HG03097 (cell line): Measurements from ENCODE around the gene CCDC85C.
"Not testable (repeated sequence)": the region's sequence is repeated elsewhere in the genome, so short reads cannot be mapped to it uniquely, and the experiment has no call there.

Experiments
- ATAC-seq: cut with Tn5 transposase; IDR thresholded peaks from one replicate; pipeline ENCODE4 v1.9.1; 2021; ENCODE audit not compliant: unreplicated experiment, low FRiP score

The CCDC85C gene

GRCh38 chr14:99603471-99604277 lies at the start of gene CCDC85C:
CCDC85C (minus strand) TSS chr14:99604207; CDS start chr14:99603959, 248 bp downstream.
- ATAC-seq, result peak; percentile 4

GRCh38 chr14:99651953-99652746 lies 48.1 kb upstream of the CCDC85C start:
- no peak for ATAC-seq

GRCh38 chr14:99650189-99650588 lies 46.2 kb upstream of the CCDC85C start:
- no peak for ATAC-seq

- ATAC-seq, result no peak
Measured at GRCh38 chr14:99649643-99650042, 45.6 kb upstream of the CCDC85C start.

GRCh38 chr14:99649219-99649618 lies 45.2 kb upstream of the CCDC85C start:
- ATAC-seq, result no peak

- ATAC-seq, result no peak
Measured at GRCh38 chr14:99648027-99648784, 44.2 kb upstream of the CCDC85C start.

GRCh38 chr14:99647411-99647810 lies 43.4 kb upstream of the CCDC85C start:
- no peak for ATAC-seq

GRCh38 chr14:99645545-99646505 lies 41.8 kb upstream of the CCDC85C start:
- no peak for ATAC-seq

GRCh38 chr14:99644723-99645544 lies 40.9 kb upstream of the CCDC85C start, which contains the start of gene HHIPL1:
HHIPL1 (plus strand) TSS chr14:99645129; CDS start chr14:99645208, 79 bp downstream.
- ATAC-seq, result no peak

- no peak for ATAC-seq
Measured at GRCh38 chr14:99644035-99644587, 40.1 kb upstream of the CCDC85C start.

- ATAC-seq, result no peak
Measured at GRCh38 chr14:99643343-99643742, 39.3 kb upstream of the CCDC85C start.

- ATAC-seq, result not testable (repeated sequence)
Measured at GRCh38 chr14:99642771-99643170, 38.8 kb upstream of the CCDC85C start.

- no peak for ATAC-seq
Measured at GRCh38 chr14:99637624-99638023, 33.6 kb upstream of the CCDC85C start.

GRCh38 chr14:99636487-99636886 lies 32.5 kb upstream of the CCDC85C start:
- ATAC-seq, result no peak

GRCh38 chr14:99635116-99635515 lies 31.1 kb upstream of the CCDC85C start:
- ATAC-seq, result no peak

- no peak for ATAC-seq
Measured at GRCh38 chr14:99634443-99634842, 30.4 kb upstream of the CCDC85C start.

GRCh38 chr14:99633918-99634317 lies 29.9 kb upstream of the CCDC85C start:
- ATAC-seq, result no peak

- ATAC-seq, result no peak
Measured at GRCh38 chr14:99633141-99633540, 29.1 kb upstream of the CCDC85C start.
